GM23248 (cell line): ENCODE data around the gene AHI1.

Experiments
- EZH2 ChIP-seq: fragments of 200-600 bp; sonication (generic); IDR thresholded peaks from 2 replicates; pipeline ENCODE4 v1.6.1; 2018; ENCODE audit warnings: antibody characterized with exemption, mild to moderate bottlenecking; ENCODE audit not compliant: insufficient read depth, poor library complexity, severe bottlenecking
- EZH2phosphoT487 ChIP-seq: fragments of 200-600 bp; sonication (generic); IDR thresholded peaks from 2 replicates; pipeline ENCODE4 v1.6.1; 2018; ENCODE audit warnings: antibody characterized with exemption, moderate library complexity, mild to moderate bottlenecking, low read depth; ENCODE audit not compliant: insufficient read depth

DNA sequence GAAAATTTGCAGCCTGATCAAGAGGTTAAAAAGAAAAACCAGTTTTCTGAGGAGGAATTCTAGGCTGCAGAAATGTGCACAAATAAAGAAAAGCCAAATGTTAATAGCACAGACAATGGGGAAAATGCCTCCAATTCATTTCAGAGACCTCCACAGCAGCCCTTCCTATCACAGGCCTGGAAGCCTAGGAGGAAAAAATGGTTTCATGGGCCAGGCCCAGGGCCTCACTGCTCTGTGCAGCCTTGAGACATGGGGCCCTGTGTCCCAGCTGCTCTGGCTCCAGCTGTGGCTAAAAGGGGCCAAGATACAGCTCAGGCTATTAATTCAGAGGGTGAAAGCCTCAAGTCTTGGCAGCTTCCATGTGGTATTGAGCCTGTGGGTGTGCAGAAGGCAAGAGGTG is 18.9 kb downstream of the AHI1 start:
- no peak for TF ChIP-seq EZH2
- TF ChIP-seq EZH2phosphoT487: no peak
